Esophagus muscularis mucosa (tissue), 4 donors: Measurements from ENCODE around the gene PEX7.
"Not testable (repeated sequence)": the region's sequence is repeated elsewhere in the genome, so short reads cannot be mapped to it uniquely, and the experiment has no call there.

Experiments used
- CTCF ChIP-seq, 3 experiments: fragments of 200-600 bp in 2 of 3; fragments of 450-650 bp in 1 of 3; sonication (generic) in 2 of 3; IDR thresholded peaks; one replicate each; pipeline ENCODE4 v1.5.1; 2017 to 2019; ENCODE audit warnings: antibody characterized with exemption in 3 of 3, mild to moderate bottlenecking in 2 of 3, moderate library complexity in 1 of 3
- EP300 ChIP-seq: sonication (generic); formaldehyde crosslinking; IDR thresholded peaks from one replicate; pipeline ENCODE4 v1.6.1; 2017; ENCODE audit warnings: antibody characterized with exemption
- POLR2A ChIP-seq: fragments of 450-650 bp; IDR thresholded peaks from one replicate; pipeline ENCODE4 v1.6.1; 2017; ENCODE audit warnings: antibody characterized with exemption, moderate library complexity, mild to moderate bottlenecking, low read depth

DNA sequence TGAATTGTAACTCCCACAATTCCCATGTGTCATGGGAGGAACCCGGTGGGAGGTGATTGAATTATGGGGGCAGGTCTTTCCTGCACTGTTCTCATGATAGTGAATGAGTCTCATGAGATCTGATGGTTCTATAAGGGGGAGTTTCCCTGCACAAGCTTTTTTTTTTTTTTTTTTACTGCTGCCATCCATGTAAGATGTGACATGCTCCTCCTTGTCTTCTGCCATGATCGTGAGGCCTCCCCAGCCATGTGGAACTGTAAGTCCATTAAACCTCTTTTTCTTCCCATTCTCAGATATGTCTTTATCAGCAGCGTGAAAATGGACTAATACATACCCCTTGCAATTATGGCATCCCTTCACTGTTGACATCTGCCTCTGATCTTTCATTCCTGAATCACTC lies 82.1 kb downstream of the PEX7 start:
- not testable (repeated sequence) for TF ChIP-seq POLR2A; CTCF (IDR thresholded peaks at IDR 0.05); EP300
